Measurements from ENCODE around the gene NAP1L4. TPM values are rescaled to one million over a fixed set of nuclear protein-coding genes. Genes with fewer than 3 reads are reported as not detected.

Gene NAP1L4
- total and polyA plus RNA-seq, 12 donors: 98.5 to 233 (median 182) TPM

DNA sequence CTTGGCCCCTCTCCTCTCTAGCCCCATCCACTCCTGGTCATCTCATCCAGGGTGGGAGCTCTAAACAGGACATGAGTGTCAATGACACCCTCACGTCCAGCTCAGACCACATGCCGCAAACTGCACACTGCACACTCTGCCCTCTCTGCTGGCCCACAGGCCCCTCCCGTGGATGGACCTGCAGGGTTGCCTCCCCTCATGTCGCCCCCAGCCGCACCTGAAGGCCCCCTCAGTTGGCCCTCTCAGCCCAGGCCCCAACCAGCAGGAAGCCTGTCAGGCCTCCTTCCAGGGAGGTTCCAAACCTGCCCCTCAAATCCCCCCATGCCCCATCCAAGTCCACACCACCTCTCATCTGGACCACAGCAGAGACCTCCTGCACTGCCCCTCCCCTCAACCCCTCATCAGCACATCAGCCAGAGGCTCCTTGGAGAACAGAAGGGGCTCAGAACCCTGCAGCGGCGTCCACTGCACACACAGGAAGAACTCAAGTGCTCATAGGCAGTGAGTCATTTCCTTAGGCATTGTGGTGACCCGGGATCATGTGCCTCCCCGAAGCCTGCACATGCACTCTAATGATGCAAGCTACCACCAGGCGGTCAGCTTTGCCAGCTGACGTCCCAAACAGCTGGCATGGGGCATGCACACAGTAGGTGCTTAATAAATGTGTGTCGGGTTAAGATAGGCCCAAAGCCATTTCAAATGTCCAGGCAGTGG, 93.6 kb downstream of the NAP1L4 start:
- ATAC-seq (peak; percentile 2 to 75 (median 49)), DNase-seq (peak; percentile 46 to 54)
- no peaks in the 10 kb centered on the region for H3K36me3 ChIP-seq
- peaks cover 0 to 9% (median 0%) of the 10 kb centered on the region in 7 donors for H3K27me3 ChIP-seq
- no peaks in the 10 kb centered on the region for H3K9me3 ChIP-seq
- WGBS, 2 donors: 62 to 70% methylated on average over 12 of the region's 12 CpGs
- intact Hi-C loops (cut with DNase I): loop anchor here in 5 of 10 donors (5.0 to 10.0 kb wide), 4 partner anchors 466 to 704 kb away; partner anchors contain the start of genes C11orf21 (in 3 of the 5) and TSPAN32 (in 3 of the 5)
- TF ChIP-seq, protein P1, sequence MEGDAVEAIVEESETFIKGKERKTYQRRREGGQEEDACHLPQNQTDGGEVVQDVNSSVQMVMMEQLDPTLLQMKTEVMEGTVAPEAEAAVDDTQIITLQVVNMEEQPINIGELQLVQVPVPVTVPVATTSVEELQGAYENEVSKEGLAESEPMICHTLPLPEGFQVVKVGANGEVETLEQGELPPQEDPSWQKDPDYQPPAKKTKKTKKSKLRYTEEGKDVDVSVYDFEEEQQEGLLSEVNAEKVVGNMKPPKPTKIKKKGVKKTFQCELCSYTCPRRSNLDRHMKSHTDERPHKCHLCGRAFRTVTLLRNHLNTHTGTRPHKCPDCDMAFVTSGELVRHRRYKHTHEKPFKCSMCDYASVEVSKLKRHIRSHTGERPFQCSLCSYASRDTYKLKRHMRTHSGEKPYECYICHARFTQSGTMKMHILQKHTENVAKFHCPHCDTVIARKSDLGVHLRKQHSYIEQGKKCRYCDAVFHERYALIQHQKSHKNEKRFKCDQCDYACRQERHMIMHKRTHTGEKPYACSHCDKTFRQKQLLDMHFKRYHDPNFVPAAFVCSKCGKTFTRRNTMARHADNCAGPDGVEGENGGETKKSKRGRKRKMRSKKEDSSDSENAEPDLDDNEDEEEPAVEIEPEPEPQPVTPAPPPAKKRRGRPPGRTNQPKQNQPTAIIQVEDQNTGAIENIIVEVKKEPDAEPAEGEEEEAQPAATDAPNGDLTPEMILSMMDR (IDR thresholded peaks at IDR 0.05): no peak
- H3K27ac ChIP-seq: peak overlapping the region in 8 of 10 donors; percentile 30 to 80 (median 64)
- H3K4me3 ChIP-seq: peak overlapping the region in 1 of 10 donors; percentile 27
- peaks cover 9 to 51% (median 34%) of the 10 kb centered on the region in 9 donors for H3K4me1 ChIP-seq

DNA sequence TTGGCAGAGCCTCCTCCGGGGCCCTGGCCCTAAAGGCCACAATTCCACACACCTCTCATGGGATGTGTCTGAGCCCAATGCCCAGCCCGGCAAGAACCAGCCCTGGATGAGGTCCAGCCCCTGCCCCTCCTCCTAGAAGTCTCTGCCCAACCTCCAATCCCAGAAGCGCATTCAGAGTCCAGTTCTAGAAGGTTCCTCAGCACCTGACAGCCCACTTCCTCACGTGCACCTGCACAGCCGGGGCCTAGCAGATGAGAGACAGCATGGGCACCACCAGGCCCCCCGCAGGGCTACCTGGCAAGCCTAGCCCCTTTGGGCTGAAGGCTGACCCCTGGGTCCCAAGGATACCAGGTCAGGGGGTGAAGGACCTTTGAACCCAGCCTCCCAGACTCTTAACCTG, 95.1 kb downstream of the NAP1L4 start:
- Histone ChIP-seq H3K4me1 (peaks cover 0 to 46% (median 36%) of the 10 kb centered on the region in 9 donors), H3K27ac (no peak overlapping the region), H3K27me3 (peaks cover 0 to under 1% (median 0%) of the 10 kb centered on the region in 7 donors), H3K4me3 (no peak overlapping the region), H3K9me3 (no peaks in the 10 kb centered on the region), H3K36me3 (no peaks in the 10 kb centered on the region)
- 91 to 95% methylated on average over 6 of the region's 6 CpGs for WGBS, 2 donors
- intact Hi-C loops (cut with DNase I): loop anchor here in 5 of 10 donors (5.0 to 10.0 kb wide), 4 partner anchors 465 to 702 kb away; partner anchors contain the start of genes C11orf21 (in 3 of the 5) and TSPAN32 (in 3 of the 5)
- no peak for ATAC-seq
- DNase-seq: no peak
- TF ChIP-seq, protein P1 (IDR thresholded peaks at IDR 0.05): no peak

- no peak for DNase-seq
- intact Hi-C loops (cut with DNase I): loop anchor here in 5 of 10 donors (5.0 to 10.0 kb wide), 4 partner anchors 464 to 701 kb away; partner anchors contain the start of genes C11orf21 (in 3 of the 5) and TSPAN32 (in 3 of the 5)
- ATAC-seq: no peak
- Histone ChIP-seq H3K9me3 (no peaks in the 10 kb centered on the region), H3K4me1 (peaks cover 6 to 48% (median 41%) of the 10 kb centered on the region in 9 donors), H3K27ac (no peak overlapping the region), H3K4me3 (no peak overlapping the region), H3K27me3 (no peaks in the 10 kb centered on the region), H3K36me3 (no peaks in the 10 kb centered on the region)
- TF ChIP-seq, protein P1 (IDR thresholded peaks at IDR 0.05): no peak
- WGBS, 2 donors: 73 to 82% methylated on average over 9 of the region's 9 CpGs
These were observed 96.1 kb downstream of the NAP1L4 start for GRCh38 chr11:2896047-2896446.

Other genes with a start within 250 kb of the NAP1L4 start
- 10 to 100 TPM; 16.9 to 48.0 (median 25.4) TPM for gene CDKN1C, start 106.6 kb downstream of the NAP1L4 start, total RNA-seq
- 10 to 100 TPM; 50.3 to 55.3 TPM for gene CDKN1C, start 106.6 kb downstream of the NAP1L4 start, polyA plus RNA-seq
- 1 to 10 TPM in 3 of 10 donors, under 1 TPM in 6, not detected in 1; 0.39 to 2.8 (median 0.80) TPM for gene PHLDA2, start 62.9 kb downstream of the NAP1L4 start, total RNA-seq
- 10 to 100 TPM in 1 of 2 donors, 1 to 10 TPM in 1; 1.6 to 14.2 TPM for gene PHLDA2, start 62.9 kb downstream of the NAP1L4 start, polyA plus RNA-seq
- 10 to 100 TPM; 12.5 to 24.6 (median 15.9) TPM for gene CARS1, start 65.1 kb upstream of the NAP1L4 start, total RNA-seq
- 10 to 100 TPM; 14.8 to 24.2 TPM for gene CARS1, start 65.1 kb upstream of the NAP1L4 start, polyA plus RNA-seq
- gene OSBPL5, start 173.0 kb upstream of the NAP1L4 start, total RNA-seq: 10 to 100 TPM; 12.7 to 18.2 (median 15.5) TPM
- gene OSBPL5, start 173.0 kb upstream of the NAP1L4 start, polyA plus RNA-seq: 10 to 100 TPM; 10.4 to 18.7 TPM
- gene MRGPRG, start 226.5 kb upstream of the NAP1L4 start, total RNA-seq: not detected
- not detected for gene MRGPRG, start 226.5 kb upstream of the NAP1L4 start, polyA plus RNA-seq
- 1 to 10 TPM in 2 of 10 donors, under 1 TPM in 7, not detected in 1; 0.21 to 2.5 (median 0.51) TPM for gene MRGPRE, start 240.1 kb upstream of the NAP1L4 start, total RNA-seq
- not detected for gene MRGPRE, start 240.1 kb upstream of the NAP1L4 start, polyA plus RNA-seq

Measured in heart right ventricle (tissue), 16 donors.